Measurements from ENCODE around the gene ZNF778.

ZNF778 gene

GRCh38 chr16:89278441-89279240, 61.1 kb downstream of the ZNF778 start:
- Histone ChIP-seq H3K27ac (ENCODE audit: low read depth, low read length) (no peak overlapping the region), H3K9ac (ENCODE audit: low read length) (no peak overlapping the region), H3K9me2 (replicated peaks; ENCODE audit: insufficient read depth, low read length) (no peaks in the 10 kb centered on the region), H3K4me2 (ENCODE audit: low read depth, low read length, poor library complexity, severe bottlenecking) (no peak overlapping the region), H3K79me2 (ENCODE audit: insufficient read depth, low read length) (no peaks in the 10 kb centered on the region), H3K4me3 (ENCODE audit: insufficient read depth, low read length, poor library complexity, severe bottlenecking) (no peak overlapping the region), H3K9me3 (ENCODE audit: insufficient read depth, low read length) (no peaks in the 10 kb centered on the region), H3K27me3 (ENCODE audit: low read length) (no peaks in the 10 kb centered on the region), H2AFZ (ENCODE audit: low read depth, low read length, severe bottlenecking) (no peak overlapping the region), H4K20me1 (ENCODE audit: low read depth, low read length) (no peaks in the 10 kb centered on the region; the same call in 1 of the 2 replicates), H3F3A (ENCODE audit: insufficient read depth) (no peaks in the 10 kb centered on the region), H3K36me3 (ENCODE audit: low read length) (no peaks in the 10 kb centered on the region)
- TF ChIP-seq, protein P1, sequence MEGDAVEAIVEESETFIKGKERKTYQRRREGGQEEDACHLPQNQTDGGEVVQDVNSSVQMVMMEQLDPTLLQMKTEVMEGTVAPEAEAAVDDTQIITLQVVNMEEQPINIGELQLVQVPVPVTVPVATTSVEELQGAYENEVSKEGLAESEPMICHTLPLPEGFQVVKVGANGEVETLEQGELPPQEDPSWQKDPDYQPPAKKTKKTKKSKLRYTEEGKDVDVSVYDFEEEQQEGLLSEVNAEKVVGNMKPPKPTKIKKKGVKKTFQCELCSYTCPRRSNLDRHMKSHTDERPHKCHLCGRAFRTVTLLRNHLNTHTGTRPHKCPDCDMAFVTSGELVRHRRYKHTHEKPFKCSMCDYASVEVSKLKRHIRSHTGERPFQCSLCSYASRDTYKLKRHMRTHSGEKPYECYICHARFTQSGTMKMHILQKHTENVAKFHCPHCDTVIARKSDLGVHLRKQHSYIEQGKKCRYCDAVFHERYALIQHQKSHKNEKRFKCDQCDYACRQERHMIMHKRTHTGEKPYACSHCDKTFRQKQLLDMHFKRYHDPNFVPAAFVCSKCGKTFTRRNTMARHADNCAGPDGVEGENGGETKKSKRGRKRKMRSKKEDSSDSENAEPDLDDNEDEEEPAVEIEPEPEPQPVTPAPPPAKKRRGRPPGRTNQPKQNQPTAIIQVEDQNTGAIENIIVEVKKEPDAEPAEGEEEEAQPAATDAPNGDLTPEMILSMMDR (IDR thresholded peaks at IDR 0.05; ENCODE audit: insufficient read depth, low read length, poor library complexity, severe bottlenecking) = no peak
- TF ChIP-seq EZH2phosphoT487 (conservative IDR thresholded peaks at IDR 0.05; ENCODE audit: low read length) = no peak

DNA sequence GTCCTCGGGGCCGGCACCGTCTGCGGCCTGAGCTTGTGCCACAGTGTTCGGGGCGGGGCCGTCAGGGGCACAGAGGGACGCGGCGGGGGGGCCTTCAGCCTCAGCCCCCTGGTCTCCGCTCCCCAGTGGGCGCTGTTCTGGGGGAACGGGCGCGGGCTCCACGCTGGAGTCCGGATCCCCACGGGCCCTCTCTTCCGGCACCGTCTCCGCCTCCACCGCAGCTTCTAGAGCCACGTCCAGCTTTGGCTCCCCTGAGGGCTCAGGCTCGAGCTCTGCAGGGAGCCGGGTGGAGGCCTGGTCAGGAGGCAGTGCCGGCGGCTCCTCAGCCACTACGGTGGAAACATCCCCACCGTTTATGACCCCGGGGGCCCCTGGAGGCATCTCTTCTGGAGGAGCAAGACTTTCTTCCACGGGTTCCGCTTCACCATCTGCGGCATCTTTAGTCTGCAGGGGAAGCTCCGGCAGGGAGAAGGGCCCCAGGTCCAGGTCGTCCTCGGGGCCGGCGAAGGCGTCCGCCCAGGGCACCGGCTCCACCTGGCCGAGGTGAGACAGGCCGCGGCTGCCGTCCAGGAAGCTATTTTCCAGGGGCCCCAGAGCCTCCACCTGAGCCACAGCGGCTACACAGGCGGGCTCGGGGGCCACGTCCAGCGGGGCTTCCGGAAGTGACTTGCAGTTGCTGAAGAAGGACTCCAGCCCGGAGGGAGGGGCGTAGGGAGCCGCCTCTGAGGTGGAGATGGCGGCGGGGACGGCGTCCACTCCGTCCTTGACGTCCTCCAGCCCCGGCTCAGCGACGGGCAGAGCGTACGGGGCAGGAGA, 62.4 kb downstream of the ZNF778 start:
- no peak overlapping the region for H3K9ac ChIP-seq (ENCODE audit: low read length)
- H3K27me3 ChIP-seq (ENCODE audit: low read length) = no peaks in the 10 kb centered on the region
- H4K20me1 ChIP-seq (ENCODE audit: low read depth, low read length) = no peaks in the 10 kb centered on the region; the same call in 1 of the 2 replicates
- H3K9me3 ChIP-seq (ENCODE audit: insufficient read depth, low read length) = no peaks in the 10 kb centered on the region
- no peaks in the 10 kb centered on the region for H3F3A ChIP-seq (ENCODE audit: insufficient read depth)
- TF ChIP-seq EZH2phosphoT487 (conservative IDR thresholded peaks at IDR 0.05; ENCODE audit: low read length) = no peak
- TF ChIP-seq, protein P1 (IDR thresholded peaks at IDR 0.05; ENCODE audit: insufficient read depth, low read length, poor library complexity, severe bottlenecking) = no peak
- no peak overlapping the region for H3K4me2 ChIP-seq (ENCODE audit: low read depth, low read length, poor library complexity, severe bottlenecking)
- no peak overlapping the region for H2AFZ ChIP-seq (ENCODE audit: low read depth, low read length, severe bottlenecking)
- no peaks in the 10 kb centered on the region for H3K79me2 ChIP-seq (ENCODE audit: insufficient read depth, low read length)
- H3K27ac ChIP-seq (ENCODE audit: low read depth, low read length) = no peak overlapping the region
- no peaks in the 10 kb centered on the region for H3K9me2 ChIP-seq (replicated peaks; ENCODE audit: insufficient read depth, low read length)
- H3K36me3 ChIP-seq (ENCODE audit: low read length) = no peaks in the 10 kb centered on the region
- no peak overlapping the region for H3K4me3 ChIP-seq (ENCODE audit: insufficient read depth, low read length, poor library complexity, severe bottlenecking)

DNA sequence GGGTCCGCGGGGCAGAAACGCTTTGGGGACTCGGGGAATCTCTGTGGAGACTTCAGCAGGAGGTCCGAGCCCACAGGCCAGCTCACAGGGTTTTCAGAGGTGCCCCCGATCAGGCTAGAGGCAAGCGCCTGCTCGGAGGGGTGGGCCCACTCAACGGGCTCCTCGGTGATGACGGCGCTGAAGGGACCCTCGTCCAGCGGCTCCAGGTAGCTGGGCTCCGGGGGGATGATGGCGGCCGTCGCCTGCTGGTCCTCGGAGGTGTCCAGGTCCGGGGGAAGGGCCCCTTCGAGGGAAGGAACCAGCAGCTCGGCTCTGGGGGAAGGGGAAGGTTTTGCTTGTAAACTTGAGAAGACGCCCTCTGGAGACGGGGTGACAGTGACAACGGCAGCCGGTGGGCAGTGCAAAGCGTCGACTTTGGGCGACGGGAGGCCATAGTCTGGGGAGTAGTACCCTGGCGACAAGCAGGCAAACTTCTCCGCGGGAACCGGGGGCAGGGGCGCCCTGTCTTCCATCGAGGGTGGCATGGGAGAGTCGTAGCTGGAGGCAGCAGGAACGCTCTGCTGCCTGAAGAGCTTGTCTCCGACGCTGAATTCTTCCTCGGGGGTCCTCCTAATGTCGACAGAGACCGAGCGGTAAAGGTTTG, 63.2 kb downstream of the ZNF778 start:
- TF ChIP-seq, protein P1 (IDR thresholded peaks at IDR 0.05; ENCODE audit: insufficient read depth, low read length, poor library complexity, severe bottlenecking) = no peak
- TF ChIP-seq EZH2phosphoT487 (conservative IDR thresholded peaks at IDR 0.05; ENCODE audit: low read length) = no peak
- Histone ChIP-seq H3K27ac (ENCODE audit: low read depth, low read length) (no peak overlapping the region), H3K4me2 (ENCODE audit: low read depth, low read length, poor library complexity, severe bottlenecking) (no peak overlapping the region), H2AFZ (ENCODE audit: low read depth, low read length, severe bottlenecking) (no peak overlapping the region), H3K4me3 (ENCODE audit: insufficient read depth, low read length, poor library complexity, severe bottlenecking) (no peak overlapping the region), H3K27me3 (ENCODE audit: low read length) (no peaks in the 10 kb centered on the region), H3K9me3 (ENCODE audit: insufficient read depth, low read length) (no peaks in the 10 kb centered on the region), H3F3A (ENCODE audit: insufficient read depth) (no peaks in the 10 kb centered on the region), H3K9me2 (replicated peaks; ENCODE audit: insufficient read depth, low read length) (no peaks in the 10 kb centered on the region), H3K36me3 (ENCODE audit: low read length) (peaks cover 6% of the 10 kb centered on the region; the same call in 1 of the 2 replicates), H3K9ac (ENCODE audit: low read length) (no peak overlapping the region), H4K20me1 (ENCODE audit: low read depth, low read length) (no peaks in the 10 kb centered on the region; the same call in 1 of the 2 replicates), H3K79me2 (ENCODE audit: insufficient read depth, low read length) (no peaks in the 10 kb centered on the region)
